Thoracic aorta (tissue), 2 donors: ENCODE data around the gene TSHZ2. TPM values are rescaled to one million over a fixed set of nuclear protein-coding genes. Genes with fewer than 3 reads are reported as not detected.

Experiments
- ATAC-seq: fragments of 150-250 bp; one replicate; pipeline ENCODE4 v1.8.0; 2017; ENCODE audit warnings: low read depth; ENCODE audit not compliant: insufficient number of reproducible peaks, low FRiP score
- DNase-seq: peaks from one replicate; pipeline ENCODE4 v3.0.0-alpha.2; 2020; ENCODE audit warnings: low spot score
- H3K27ac ChIP-seq, 2 donors: fragments of 200-600 bp; sonication (generic); 1 replicate in 1 of 2; 2 replicates in 1 of 2; pipeline ENCODE4 v1.5.1; 2016; ENCODE audit warnings: mild to moderate bottlenecking in 2 of 2, moderate library complexity in 2 of 2
- H3K27me3 ChIP-seq: fragments of 200-600 bp; sonication (generic); replicated peaks from 2 replicates; pipeline ENCODE4 v1.6.0; 2016; ENCODE audit warnings: mild to moderate bottlenecking; ENCODE audit not compliant: insufficient read depth
- H3K36me3 ChIP-seq: fragments of 200-600 bp; sonication (generic); one replicate; pipeline ENCODE4 v1.5.1; 2016
- H3K4me1 ChIP-seq, 2 donors: fragments of 200-600 bp; sonication (generic); 1 replicate in 1 of 2; 2 replicates in 1 of 2; pipeline versions ENCODE4 v1.5.1 to v1.6.0; 2016; ENCODE audit warnings: low read depth in 2 of 2, mild to moderate bottlenecking in 1 of 2; ENCODE audit not compliant: control insufficient read depth in 1 of 2
- H3K4me3 ChIP-seq: fragments of 200-600 bp; sonication (generic); 2 replicates; pipeline ENCODE4 v1.5.1; 2016; ENCODE audit warnings: mild to moderate bottlenecking
- H3K9me3 ChIP-seq: fragments of 200-600 bp; sonication (generic); 2 replicates; pipeline ENCODE4 v1.5.1; 2016
- CTCF ChIP-seq: fragments of 200-600 bp; sonication (generic); IDR thresholded peaks from one replicate; pipeline ENCODE4 v1.5.1; 2019; ENCODE audit warnings: antibody characterized with exemption
- total RNA-seq, 2 donors: library from RNA; depleted of rRNA; stranded (reverse); fragments of >200 nt; gene quantifications; one replicate each; pipeline versions ENCODE4 v1.1.0 to v1.2.3, GENCODE V29; 2016

Gene TSHZ2
- total RNA-seq, 2 donors from 2014 or later = 8.4 to 32.6 TPM

DNA sequence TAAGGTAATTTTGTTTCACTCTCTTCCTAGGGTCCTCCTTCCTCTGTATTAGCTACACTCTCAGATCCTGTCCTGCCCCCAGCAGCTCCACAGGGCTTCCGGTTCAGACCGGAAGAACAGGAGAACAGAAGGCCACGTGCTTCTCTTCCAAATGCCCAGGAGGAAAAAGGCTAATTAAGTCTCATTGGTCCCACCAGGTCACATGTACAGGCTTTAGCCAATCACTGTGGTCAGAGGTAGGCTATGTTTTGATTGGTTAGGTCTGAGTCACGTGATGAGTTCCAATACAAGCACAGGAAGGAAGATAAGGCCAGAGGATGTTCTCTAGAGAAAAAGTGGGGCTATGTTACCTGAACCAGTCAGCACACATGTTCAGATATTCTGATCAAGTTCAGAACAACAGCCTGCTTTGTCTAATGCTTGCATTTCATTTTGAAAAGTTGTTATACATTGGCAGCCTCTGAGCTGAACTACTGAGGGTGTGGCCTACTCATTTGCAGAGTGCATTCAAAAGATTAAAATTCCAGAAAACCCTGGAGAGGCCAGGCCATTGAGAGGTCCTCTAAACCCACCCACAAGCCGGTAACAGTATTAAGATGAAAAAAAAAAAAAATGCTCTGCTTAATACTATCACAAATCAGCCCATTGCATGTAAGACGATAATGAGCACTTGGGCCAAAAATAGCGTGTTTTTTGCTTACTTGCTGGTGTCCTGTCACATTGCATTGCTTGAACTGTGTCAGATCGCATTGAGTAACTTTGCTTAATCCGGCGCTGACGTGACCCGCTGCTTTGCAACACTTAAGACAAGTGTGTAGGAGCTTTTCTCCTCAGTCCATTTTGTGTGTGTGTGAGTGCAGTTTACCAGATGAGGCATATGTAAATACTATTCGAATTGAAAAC is 170.3 kb downstream of the TSHZ2 start:
- no peak for ATAC-seq
- H3K27ac ChIP-seq = no peak overlapping the region

DNA sequence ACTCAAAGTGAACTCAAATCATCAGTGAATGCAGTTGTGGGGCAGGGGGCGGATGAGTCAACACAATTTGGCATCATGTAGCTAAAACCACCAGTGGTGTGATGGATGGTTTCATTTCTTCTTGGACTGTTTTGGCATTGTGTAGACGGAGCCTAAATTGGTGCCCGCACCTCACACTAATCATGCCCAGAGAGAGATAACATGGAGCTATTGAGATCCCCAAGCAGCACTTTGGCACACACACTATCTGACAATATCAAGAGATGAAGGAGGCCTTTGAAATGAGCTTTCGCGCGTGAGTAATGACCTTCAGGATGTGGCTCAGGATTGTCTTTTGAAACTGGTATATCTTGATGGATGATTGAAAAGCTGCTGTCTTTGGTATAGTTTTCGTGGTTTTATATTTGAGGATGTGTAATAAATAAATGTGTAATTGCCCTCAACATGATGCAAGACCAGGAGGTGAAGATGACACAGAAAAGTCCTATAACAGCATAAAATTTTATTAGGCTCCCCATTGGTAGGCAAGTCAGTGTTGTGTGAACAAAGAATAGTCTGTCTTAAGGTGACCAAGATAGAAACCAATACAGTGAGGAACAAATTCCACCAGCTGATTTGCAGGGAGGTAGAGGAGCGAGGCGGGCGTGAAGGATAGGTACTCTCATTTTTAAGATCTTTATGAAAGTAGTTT is 174.2 kb downstream of the TSHZ2 start:
- no peak for TF ChIP-seq CTCF
- H3K36me3 ChIP-seq = no peaks in the 10 kb centered on the region
- no peak overlapping the region for H3K4me3 ChIP-seq
- ATAC-seq = no peak
- H3K4me1 ChIP-seq = no peaks in the 10 kb centered on the region
- H3K9me3 ChIP-seq = no peaks in the 10 kb centered on the region
- no peaks in the 10 kb centered on the region for H3K27me3 ChIP-seq
- DNase-seq = no peak
- H3K27ac ChIP-seq = no peak overlapping the region

More for the DNA sequence above, 170.3 kb downstream of the TSHZ2 start:
- H3K36me3 ChIP-seq = no peaks in the 10 kb centered on the region
- H3K4me1 ChIP-seq = no peaks in the 10 kb centered on the region
- no peaks in the 10 kb centered on the region for H3K27me3 ChIP-seq
- no peak overlapping the region for H3K4me3 ChIP-seq
- TF ChIP-seq CTCF = no peak
- H3K9me3 ChIP-seq = no peaks in the 10 kb centered on the region
- DNase-seq = no peak

GRCh38 chr20:53148771-53149147 is 176.6 kb downstream of the TSHZ2 start:
- Histone ChIP-seq H3K9me3 (no peaks in the 10 kb centered on the region), H3K4me1 (no peaks in the 10 kb centered on the region), H3K27ac (no peak overlapping the region), H3K4me3 (no peak overlapping the region), H3K36me3 (no peaks in the 10 kb centered on the region), H3K27me3 (no peaks in the 10 kb centered on the region)
- ATAC-seq (no peak), DNase-seq (no peak)
- TF ChIP-seq CTCF = no peak

DNA sequence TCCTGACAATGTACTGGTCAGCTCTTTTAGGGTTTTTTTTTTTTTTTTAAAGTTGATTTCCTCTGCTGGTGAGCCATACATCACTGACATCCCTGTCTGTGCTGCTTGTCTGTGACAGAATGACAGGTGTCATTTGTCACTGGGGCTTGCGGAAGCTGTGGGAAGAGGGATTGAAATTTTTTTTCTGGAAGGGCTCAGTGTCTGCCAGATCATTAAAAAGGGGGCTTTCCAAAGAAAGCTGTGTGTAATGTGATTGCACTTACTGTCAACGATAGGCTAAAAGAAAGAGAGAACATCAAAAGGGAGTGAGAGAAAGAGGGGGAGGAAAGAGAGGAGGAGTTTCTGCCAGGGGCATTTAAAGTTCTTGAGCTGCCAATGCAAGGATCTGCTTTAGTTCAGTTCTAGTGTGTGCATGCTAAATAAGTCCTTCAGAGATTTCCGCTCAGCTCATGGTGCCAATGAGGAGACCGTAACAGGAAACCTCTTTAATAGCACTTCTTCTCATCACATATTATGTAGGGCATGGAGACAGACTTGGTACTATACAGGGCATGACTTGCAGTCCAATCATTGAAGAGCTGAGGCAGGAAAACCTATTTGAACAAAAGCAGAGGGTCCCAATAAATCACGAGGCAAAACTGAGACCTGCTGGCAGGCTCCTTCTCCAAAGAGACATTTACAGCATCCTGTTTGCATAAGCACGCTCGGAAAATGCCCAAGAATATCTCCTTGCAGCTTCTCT is 177.2 kb downstream of the TSHZ2 start:
- Histone ChIP-seq H3K36me3 (no peaks in the 10 kb centered on the region), H3K27ac (no peak overlapping the region), H3K27me3 (no peaks in the 10 kb centered on the region), H3K4me1 (no peaks in the 10 kb centered on the region), H3K9me3 (no peaks in the 10 kb centered on the region), H3K4me3 (no peak overlapping the region)
- TF ChIP-seq CTCF = no peak
- ATAC-seq = no peak
- DNase-seq = no peak

GRCh38 chr20:53149890-53150205 is 177.7 kb downstream of the TSHZ2 start:
- no peak for TF ChIP-seq CTCF
- DNase-seq (no peak), ATAC-seq (no peak)
- Histone ChIP-seq H3K4me3 (no peak overlapping the region), H3K9me3 (no peaks in the 10 kb centered on the region), H3K4me1 (no peaks in the 10 kb centered on the region), H3K36me3 (no peaks in the 10 kb centered on the region), H3K27me3 (no peaks in the 10 kb centered on the region), H3K27ac (no peak overlapping the region)
